Common myeloid progenitor, CD34-positive (primary cell): Measurements from ENCODE around the gene TMPRSS6.

Experiments
- CTCF ChIA-PET: fragments of 350-600 bp; sonication (Branson Sonifier 250); formaldehyde crosslinking; loops from one replicate; lab custom pipeline; 2021; ENCODE audit warnings: antibody characterized with exemption; lab: Charles Lee
- POLR2A ChIA-PET: fragments of 350-600 bp; sonication (Branson Sonifier 250); formaldehyde crosslinking; loops from one replicate; lab custom pipeline; 2021; ENCODE audit warnings: antibody characterized with exemption; lab: Charles Lee
- DNase-seq, 3 donors: peaks; one replicate each; pipeline versions ENCODE4 v3.0.0 to v3.0.0-alpha.2; 2013
- H3K27ac ChIP-seq, 2 experiments: 1 replicate in 1 of 2; 2 replicates in 1 of 2; pipeline ENCODE4 v1.7.0; 2013; ENCODE audit warnings: inconsistent platforms in 2 of 2, low read length in 2 of 2, mild to moderate bottlenecking in 2 of 2, low read depth in 1 of 2, moderate library complexity in 1 of 2; ENCODE audit not compliant: severe bottlenecking in 2 of 2, insufficient read depth in 1 of 2, poor library complexity in 1 of 2
- H3K27me3 ChIP-seq, 5 experiments: replicated peaks in 2 of 5; 1 replicate in 3 of 5; 2 replicates in 2 of 5; pipeline versions ENCODE4 v1.6.1 to v1.7.0; 2013; ENCODE audit warnings: low read length in 4 of 5, mild to moderate bottlenecking in 2 of 5, moderate library complexity in 2 of 5, inconsistent platforms in 1 of 5; ENCODE audit not compliant: insufficient read depth in 5 of 5, control insufficient read depth in 4 of 5
- H3K36me3 ChIP-seq, 4 experiments: 1 replicate in 2 of 4; 2 replicates in 2 of 4; pipeline versions ENCODE4 v1.6.1 to v1.7.0; 2013; ENCODE audit warnings: low read length in 3 of 4, control low read depth in 1 of 4, mild to moderate bottlenecking in 1 of 4; ENCODE audit not compliant: control insufficient read depth in 4 of 4, insufficient read depth in 4 of 4
- H3K4me1 ChIP-seq, 4 experiments: 1 replicate in 3 of 4; 2 replicates in 1 of 4; pipeline versions ENCODE4 v1.6.1 to v1.7.1; 2013; ENCODE audit warnings: low read length in 3 of 4, mild to moderate bottlenecking in 3 of 4, control low read depth in 1 of 4, inconsistent platforms in 1 of 4, moderate library complexity in 1 of 4; ENCODE audit not compliant: control insufficient read depth in 4 of 4, insufficient read depth in 4 of 4; ENCODE audit errors: control extremely low read depth in 1 of 4
- H3K4me3 ChIP-seq, 7 experiments: 1 replicate in 4 of 7; 2 replicates in 3 of 7; pipeline versions ENCODE4 v1.5.1 to v1.7.0; 2013; ENCODE audit warnings: mild to moderate bottlenecking in 7 of 7, low read length in 6 of 7, moderate library complexity in 6 of 7, inconsistent platforms in 2 of 7, low read depth in 2 of 7, control low read depth in 1 of 7; ENCODE audit not compliant: insufficient read depth in 4 of 7, control insufficient read depth in 1 of 7; ENCODE audit errors: extremely low read depth in 1 of 7
- H3K9me3 ChIP-seq, 5 experiments: 1 replicate in 4 of 5; 2 replicates in 1 of 5; pipeline versions ENCODE4 v1.6.1 to v1.7.1; 2013; ENCODE audit warnings: low read length in 4 of 5, mild to moderate bottlenecking in 2 of 5, inconsistent platforms in 1 of 5, low read depth in 1 of 5, moderate library complexity in 1 of 5; ENCODE audit not compliant: control insufficient read depth in 4 of 5, insufficient read depth in 2 of 5; ENCODE audit errors: control extremely low read depth in 1 of 5
- whole genome bisulfite sequencing: methylation state at CpG from one replicate; pipeline ENCODE4 v1.1.5; 2013; ENCODE audit not compliant: insufficient coverage; 5-methylcytosine and 5-hydroxymethylcytosine counted together

TMPRSS6 gene

DNA sequence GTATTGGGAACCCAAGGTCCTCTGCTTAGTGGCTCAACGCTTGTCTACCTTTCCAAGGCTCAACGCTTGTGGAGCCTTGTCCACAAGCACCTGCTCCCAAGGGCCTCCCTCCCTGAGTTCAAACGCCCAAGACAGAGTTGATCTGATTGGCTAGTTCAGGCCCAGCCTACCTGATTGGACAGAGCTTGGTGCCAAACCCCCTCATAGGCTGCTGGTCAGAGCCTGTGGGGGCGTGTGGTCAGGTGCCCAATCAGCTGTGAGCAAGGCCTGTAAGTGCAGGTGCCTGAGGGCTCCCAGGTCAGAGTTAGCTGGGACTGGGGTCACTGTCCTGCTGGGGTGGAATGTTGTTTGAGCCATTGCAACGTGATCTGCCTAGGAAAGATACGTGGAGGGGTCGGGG lies 16.9 kb upstream of the TMPRSS6 start:
- ChIA-PET POLR2A (no interaction called here), CTCF (interaction anchor here (0.5 to 1.7 kb wide), 6 partner anchors 9 to 597 kb away, joined by 3 to 7 read pairs (median 4); no protein-coding TSS in a partner anchor)
- no peaks in the 10 kb centered on the region for H3K27me3 ChIP-seq
- peaks cover 0 to 15% (median 14%) of the 10 kb centered on the region in 4 experiments for H3K4me1 ChIP-seq
- no peak overlapping the region for H3K27ac ChIP-seq
- H3K36me3 ChIP-seq, result no peaks in the 10 kb centered on the region
- WGBS, result over 99% methylated on average over 5 of the region's 7 CpGs
- no peak overlapping the region for H3K4me3 ChIP-seq
- no peak for DNase-seq
- no peaks in the 10 kb centered on the region for H3K9me3 ChIP-seq

- ChIA-PET CTCF (interaction anchor here (1.1 to 1.9 kb wide), 5 partner anchors 9 to 44 kb away, joined by 3 to 7 read pairs (median 3); no protein-coding TSS in a partner anchor), POLR2A (interaction anchor here (0.6 kb wide), 1 partner anchor 227 kb away, joined by 3 read pairs; no protein-coding TSS in a partner anchor)
- H3K27ac ChIP-seq, result no peak overlapping the region
- H3K4me1 ChIP-seq, result peaks cover 0 to 15% (median 14%) of the 10 kb centered on the region in 4 experiments
- no peaks in the 10 kb centered on the region for H3K27me3 ChIP-seq
- no peaks in the 10 kb centered on the region for H3K9me3 ChIP-seq
- 100% methylated on average over 4 of the region's 7 CpGs for WGBS
- DNase-seq, result no peak
- no peak overlapping the region for H3K4me3 ChIP-seq
- H3K36me3 ChIP-seq, result no peaks in the 10 kb centered on the region
Measured at GRCh38 chr22:37123649-37124048, 14.1 kb upstream of the TMPRSS6 start.

DNA sequence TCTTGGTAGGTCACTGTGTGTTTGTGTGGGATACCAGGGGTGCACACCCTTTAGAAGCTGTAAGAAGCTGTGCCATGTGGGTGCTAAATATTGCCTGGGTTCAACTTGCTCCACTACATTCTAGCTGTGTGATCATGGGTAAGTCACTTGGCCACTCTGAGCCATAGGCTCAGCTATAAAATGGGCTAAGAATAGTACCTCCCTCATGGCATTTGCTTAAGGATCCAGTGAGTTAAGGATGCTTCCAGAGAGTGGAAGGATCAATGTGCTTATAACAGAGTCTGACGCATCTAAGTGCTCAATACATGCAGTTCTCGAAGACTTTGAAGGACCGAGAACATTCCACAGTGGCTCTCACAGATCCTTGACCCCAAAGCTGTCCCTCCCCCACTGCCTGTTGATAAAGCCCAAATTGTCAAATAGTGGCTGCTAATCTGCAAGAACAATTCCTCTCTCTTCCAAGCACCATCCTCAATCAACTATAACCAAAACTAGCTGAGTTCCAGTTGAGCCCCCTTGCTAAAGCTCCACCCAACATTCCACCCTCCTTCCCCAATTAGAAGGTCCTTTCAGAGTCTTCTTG lies 13.2 kb upstream of the TMPRSS6 start:
- Histone ChIP-seq H3K4me1 (peaks cover 0 to 15% (median 14%) of the 10 kb centered on the region in 4 experiments), H3K27me3 (no peaks in the 10 kb centered on the region), H3K4me3 (no peak overlapping the region), H3K9me3 (no peaks in the 10 kb centered on the region), H3K36me3 (no peaks in the 10 kb centered on the region), H3K27ac (no peak overlapping the region)
- ChIA-PET POLR2A (interaction anchor here (0.7 to 0.9 kb wide), 2 partner anchors 27 to 35 kb away, joined by 3 to 4 read pairs; partner anchors contain the start of gene IL2RB), CTCF (interaction anchor here (0.8 to 1.9 kb wide), 12 partner anchors 10 to 76 kb away, joined by 3 to 7 read pairs (median 3); no protein-coding TSS in a partner anchor)
- 100% methylated on average over 3 of the region's 3 CpGs for WGBS
- no peak for DNase-seq

GRCh38 chr22:37121887-37122591 lies 12.5 kb upstream of the TMPRSS6 start:
- Histone ChIP-seq H3K27me3 (no peaks in the 10 kb centered on the region), H3K4me3 (peak overlapping the region in 3 of 7 experiments; percentile 2 to 48 (median 11)), H3K4me1 (peaks cover 0 to 15% (median 14%) of the 10 kb centered on the region in 4 experiments), H3K9me3 (no peaks in the 10 kb centered on the region), H3K36me3 (no peaks in the 10 kb centered on the region), H3K27ac (peak overlapping the region in 1 of 2 experiments; percentile 6)
- WGBS, result 30% methylated on average over 9 of the region's 15 CpGs
- ChIA-PET POLR2A (no interaction called here), CTCF (interaction anchor here (0.8 to 1.9 kb wide), 13 partner anchors 8 to 266 kb away, joined by 3 to 7 read pairs (median 3); no protein-coding TSS in a partner anchor)
- peak; percentile 72 to 95 (median 94) for DNase-seq

DNA sequence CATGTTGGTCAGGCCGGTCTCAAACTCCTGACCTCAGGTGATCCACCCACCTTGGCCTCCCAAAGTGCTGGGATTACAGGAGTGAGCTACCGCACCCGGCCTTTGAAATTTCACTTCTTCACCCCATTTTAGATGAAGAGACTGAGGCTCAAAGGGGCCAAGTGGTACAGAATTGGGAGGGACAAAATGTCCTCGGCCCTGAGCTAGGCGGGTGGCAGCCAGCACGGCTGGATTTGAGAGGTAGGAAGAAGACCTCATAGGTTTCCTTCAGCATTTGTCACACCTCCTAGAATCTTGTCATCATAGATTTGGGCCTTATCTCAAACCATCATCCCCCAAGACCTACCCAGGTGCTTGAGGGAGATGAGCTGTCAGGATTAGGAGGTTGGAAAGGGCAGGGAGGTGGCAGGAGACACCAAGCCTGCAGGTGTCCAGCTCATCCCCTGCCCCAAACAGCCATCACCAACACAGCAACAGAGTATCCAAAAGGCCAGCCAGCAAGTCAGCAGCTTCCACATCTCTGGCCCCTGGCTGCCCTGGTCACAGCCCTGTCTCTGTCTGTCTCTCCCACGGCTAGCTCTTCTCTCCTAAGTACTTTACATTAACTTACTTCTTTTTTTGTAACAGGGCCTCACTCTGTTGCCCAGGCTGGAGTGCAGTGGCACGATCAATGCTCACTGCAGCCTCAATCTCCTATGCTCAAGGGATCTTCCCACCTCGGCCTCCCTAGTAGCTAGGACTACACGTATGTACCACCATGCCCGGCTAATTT lies 11.2 kb upstream of the TMPRSS6 start:
- POLR2A ChIA-PET, result no interaction called here
- no peaks in the 10 kb centered on the region for H3K9me3 ChIP-seq
- H3K27ac ChIP-seq, result no peak overlapping the region
- CTCF ChIA-PET, result interaction anchor here (1.0 to 1.4 kb wide), 6 partner anchors 9 to 264 kb away, joined by 3 to 4 read pairs (median 3); no protein-coding TSS in a partner anchor
- DNase-seq, result no peak
- 94% methylated on average over 5 of the region's 11 CpGs for WGBS
- no peaks in the 10 kb centered on the region for H3K36me3 ChIP-seq
- no peaks in the 10 kb centered on the region for H3K27me3 ChIP-seq
- H3K4me1 ChIP-seq, result peaks cover 0 to 15% (median 14%) of the 10 kb centered on the region in 4 experiments
- H3K4me3 ChIP-seq, result no peak overlapping the region

DNA sequence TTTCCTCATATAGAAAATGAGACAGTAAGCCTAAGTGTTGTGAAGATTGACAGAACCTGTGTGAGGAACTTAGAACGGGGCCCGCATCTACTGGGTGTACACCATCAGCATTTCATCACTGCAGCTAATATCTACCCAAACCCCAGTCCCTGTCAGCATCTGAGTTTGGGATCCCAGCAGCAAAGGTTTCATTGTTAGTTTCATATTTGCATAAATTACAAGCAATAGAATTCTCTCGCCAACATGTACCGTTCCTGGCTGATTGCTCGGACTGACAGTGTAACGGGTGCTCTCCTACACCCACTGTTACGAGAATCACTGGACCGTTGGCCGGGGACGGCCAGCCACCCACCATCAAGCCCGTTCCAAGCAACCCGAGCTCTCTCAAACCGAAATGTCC lies 10.4 kb upstream of the TMPRSS6 start:
- Histone ChIP-seq H3K36me3 (no peaks in the 10 kb centered on the region), H3K4me3 (no peak overlapping the region), H3K4me1 (peaks cover 0 to 15% (median 14%) of the 10 kb centered on the region in 4 experiments), H3K9me3 (no peaks in the 10 kb centered on the region), H3K27me3 (no peaks in the 10 kb centered on the region), H3K27ac (no peak overlapping the region)
- WGBS, result over 99% methylated on average over 9 of the region's 13 CpGs
- POLR2A ChIA-PET, result no interaction called here
- CTCF ChIA-PET, result interaction anchor here (1.0 to 1.4 kb wide), 3 partner anchors 24 to 155 kb away, joined by 3 to 4 read pairs (median 3); no protein-coding TSS in a partner anchor
- no peak for DNase-seq
